H1 (cell line): ENCODE results near the gene ALG6. TPM values are rescaled to one million over a fixed set of nuclear protein-coding genes. Genes with fewer than 3 reads are reported as not detected.

ENCODE experiments used
- CTCF ChIA-PET: fragments of 300-600 bp; sonication (Branson Sonifier 250); formaldehyde crosslinking; loops from one replicate; lab custom pipeline; 2021; ENCODE audit not compliant: partially characterized antibody; lab: Charles Lee
- POLR2A ChIA-PET: fragments of 300-600 bp; sonication (Branson Sonifier 250); formaldehyde crosslinking; loops from one replicate; lab custom pipeline; 2021; ENCODE audit warnings: inconsistent platforms; ENCODE audit not compliant: partially characterized antibody; lab: Charles Lee
- DNase-seq, 2 experiments: peaks; one replicate each; pipeline versions ENCODE4 v3.0.0 to v3.0.0-alpha.2; 2010 to 2022; ENCODE audit warnings: low spot score in 2 of 2, low read depth in 1 of 2, mixed read lengths in 1 of 2
- FAIRE-seq: peaks from 2 replicates; lab custom pipeline; 2011; peaks lifted over from hg19 to GRCh38; lab: Jason Lieb, UNC
- H2AFZ ChIP-seq: 2 replicates; pipeline ENCODE4 v1.8.1; 2012; ENCODE audit warnings: low read length, inconsistent platforms
- H2AK5ac ChIP-seq: 2 replicates; pipeline ENCODE4 v1.6.1; 2013; ENCODE audit warnings: low read depth, low read length
- H2BK120ac ChIP-seq: replicated peaks from 2 replicates; pipeline ENCODE3; 2013; ENCODE audit warnings: low read depth, low read length, inconsistent platforms
- H2BK12ac ChIP-seq: 2 replicates; pipeline ENCODE4 v1.6.1; 2013; ENCODE audit warnings: low read depth, low read length
- H2BK15ac ChIP-seq: 2 replicates; pipeline ENCODE4 v1.6.1; 2013; ENCODE audit warnings: low read length
- H2BK20ac ChIP-seq: 2 replicates; pipeline ENCODE4 v1.6.1; 2013; ENCODE audit warnings: low read length
- H2BK5ac ChIP-seq: 2 replicates; pipeline ENCODE4 v1.6.1; 2013; ENCODE audit warnings: low read depth, low read length
- H3K14ac ChIP-seq: 2 replicates; pipeline ENCODE4 v1.6.1; 2013; ENCODE audit warnings: inconsistent platforms; ENCODE audit not compliant: insufficient read length
- H3K18ac ChIP-seq: 2 replicates; pipeline ENCODE4 v1.6.1; 2013; ENCODE audit warnings: low read length; ENCODE audit errors: extremely low read depth
- H3K23ac ChIP-seq: 2 replicates; pipeline ENCODE4 v1.6.1; 2013; ENCODE audit warnings: inconsistent platforms; ENCODE audit not compliant: insufficient read length
- H3K23me2 ChIP-seq: 2 replicates; pipeline ENCODE4 v1.6.1; 2013; ENCODE audit warnings: low read depth, low read length
- H3K27ac ChIP-seq: 2 replicates; pipeline ENCODE4 v1.6.1; 2011; ENCODE audit warnings: low read depth, low read length, inconsistent platforms
- H3K27me3 ChIP-seq, 4 experiments: replicated peaks in 1 of 4; 1 replicate in 1 of 4; 2 replicates in 3 of 4; pipeline versions ENCODE4 v1.6.1 to v1.8.1; 2011 to 2013; ENCODE audit warnings: low read length in 3 of 4, mild to moderate bottlenecking in 3 of 4, inconsistent platforms in 2 of 4, mixed read lengths in 2 of 4, moderate library complexity in 1 of 4; ENCODE audit not compliant: control insufficient read depth in 3 of 4, insufficient read depth in 3 of 4; ENCODE audit errors: extremely low read depth in 1 of 4
- H3K36me3 ChIP-seq, 4 experiments: 2 replicates each; pipeline versions ENCODE4 v1.6.1 to v1.8.1; 2011 to 2013; ENCODE audit warnings: mild to moderate bottlenecking in 4 of 4, low read length in 3 of 4, moderate library complexity in 2 of 4, control low read depth in 1 of 4, inconsistent platforms in 1 of 4; ENCODE audit not compliant: insufficient read depth in 4 of 4, control insufficient read depth in 2 of 4
- H3K4ac ChIP-seq: replicated peaks from 2 replicates; pipeline ENCODE3; 2013; ENCODE audit warnings: low read length, low read depth, mixed read lengths, inconsistent platforms; ENCODE audit not compliant: insufficient read length
- H3K4me1 ChIP-seq, 4 experiments: replicated peaks in 1 of 4; 1 replicate in 1 of 4; 2 replicates in 3 of 4; pipeline versions ENCODE4 v1.6.1 to v1.8.1; 2011 to 2013; ENCODE audit warnings: low read length in 3 of 4, inconsistent platforms in 2 of 4, mixed read lengths in 1 of 4; ENCODE audit not compliant: insufficient read depth in 4 of 4, control insufficient read depth in 3 of 4
- H3K4me2 ChIP-seq, 2 experiments: 2 replicates each; pipeline versions ENCODE4 v1.6.1 to v1.8.1; 2011 to 2013; ENCODE audit warnings: low read depth in 2 of 2, low read length in 2 of 2, control low read depth in 1 of 2, inconsistent platforms in 1 of 2, mild to moderate bottlenecking in 1 of 2; ENCODE audit not compliant: insufficient read depth in 1 of 2
- H3K4me3 ChIP-seq, 4 experiments: fragments of 200-600, 300-600 bp in 1 of 4; sonication (generic), shearing (Covaris generic), sonication (Bioruptor Twin) in 1 of 4; 2 replicates each; pipeline versions ENCODE4 v1.5.1 to v1.8.1; 2011 to 2016; ENCODE audit warnings: low read length in 4 of 4, low read depth in 3 of 4, control low read depth in 2 of 4, inconsistent platforms in 2 of 4, mild to moderate bottlenecking in 2 of 4, mixed read lengths in 1 of 4, moderate library complexity in 1 of 4; ENCODE audit not compliant: insufficient read depth in 2 of 4; ENCODE audit errors: extremely low read depth in 1 of 4
- H3K56ac ChIP-seq: replicated peaks from 2 replicates; pipeline ENCODE3; 2013; ENCODE audit warnings: low read depth, mild to moderate bottlenecking, mixed read lengths, low read length, inconsistent platforms; ENCODE audit not compliant: insufficient read length
- H3K79me1 ChIP-seq: 2 replicates; pipeline ENCODE4 v1.6.1; 2013; ENCODE audit warnings: low read depth, low read length, control low read depth
- H3K79me2 ChIP-seq, 2 experiments: 2 replicates each; pipeline versions ENCODE4 v1.6.1 to v1.8.1; 2012 to 2013; ENCODE audit warnings: low read length in 2 of 2, mild to moderate bottlenecking in 2 of 2, inconsistent platforms in 1 of 2; ENCODE audit not compliant: insufficient read depth in 2 of 2, control insufficient read depth in 1 of 2
- H3K9ac ChIP-seq, 4 experiments: replicated peaks in 1 of 4; 1 replicate in 1 of 4; 2 replicates in 3 of 4; pipeline versions ENCODE4 v1.6.1 to v1.8.1; 2011 to 2013; ENCODE audit warnings: low read depth in 3 of 4, low read length in 3 of 4, control low read depth in 2 of 4, mild to moderate bottlenecking in 2 of 4, moderate library complexity in 2 of 4, inconsistent platforms in 1 of 4; ENCODE audit errors: extremely low read depth in 1 of 4
- H3K9me3 ChIP-seq, 2 experiments: 2 replicates each; pipeline versions ENCODE4 v1.6.1 to v1.8.1; 2012 to 2013; ENCODE audit warnings: mild to moderate bottlenecking in 2 of 2, moderate library complexity in 2 of 2, control low read depth in 1 of 2, inconsistent platforms in 1 of 2, low read depth in 1 of 2, low read length in 1 of 2, mixed read lengths in 1 of 2; ENCODE audit not compliant: insufficient read depth in 2 of 2
- H4K20me1 ChIP-seq, 2 experiments: replicated peaks in 1 of 2; 2 replicates each; pipeline versions ENCODE3 to v1.8.1; 2011 to 2013; ENCODE audit warnings: inconsistent platforms in 2 of 2, low read length in 2 of 2, mild to moderate bottlenecking in 1 of 2; ENCODE audit not compliant: insufficient read depth in 2 of 2, control insufficient read depth in 1 of 2
- H4K5ac ChIP-seq: 2 replicates; pipeline ENCODE4 v1.6.1; 2013; ENCODE audit warnings: low read length, low read depth, mixed read lengths, inconsistent platforms; ENCODE audit not compliant: insufficient read length
- H4K8ac ChIP-seq: 2 replicates; pipeline ENCODE4 v1.8.0; 2013; ENCODE audit warnings: mild to moderate bottlenecking, moderate library complexity, low read length, inconsistent platforms; ENCODE audit not compliant: insufficient read depth; ENCODE audit errors: extremely low read depth
- H4K91ac ChIP-seq: replicated peaks from 2 replicates; pipeline ENCODE3; 2013; ENCODE audit warnings: low read length, mixed read lengths, inconsistent platforms; ENCODE audit not compliant: insufficient read length
- E2F6 ChIP-seq: IDR thresholded peaks from 2 replicates; pipeline ENCODE4 v1.6.1; 2012; ENCODE audit warnings: inconsistent platforms
- EP300 ChIP-seq, 2 experiments: IDR thresholded peaks; 1 replicate in 1 of 2; 2 replicates in 1 of 2; pipeline ENCODE4 v1.6.1; 2011 to 2012; ENCODE audit warnings: low read depth in 2 of 2, low read length in 2 of 2, mild to moderate bottlenecking in 2 of 2, borderline replicate concordance in 1 of 2, inconsistent platforms in 1 of 2, moderate library complexity in 1 of 2
- EZH2 ChIP-seq: fragments of 200-600 bp; sonication (generic); IDR thresholded peaks from 2 replicates; pipeline ENCODE4 v1.7.1; 2012; ENCODE audit warnings: low read depth, mild to moderate bottlenecking, moderate library complexity, low read length, inconsistent platforms; ENCODE audit not compliant: severe bottlenecking
- JUN ChIP-seq: IDR thresholded peaks from 2 replicates; pipeline ENCODE4 v1.6.1; 2011; ENCODE audit warnings: low read depth, mild to moderate bottlenecking, improper control_type of control experiment, low read length
- JUND ChIP-seq: IDR thresholded peaks from 2 replicates; pipeline ENCODE4 v1.6.1; 2011; ENCODE audit warnings: mild to moderate bottlenecking, improper control_type of control experiment, low read length
- MAX ChIP-seq: IDR thresholded peaks from 2 replicates; pipeline ENCODE4 v1.6.1; 2012; ENCODE audit warnings: inconsistent platforms
- SIRT6 ChIP-seq: IDR thresholded peaks from one replicate; pipeline ENCODE4 v1.7.1; 2012; ENCODE audit warnings: low read length, inconsistent platforms
- SUZ12 ChIP-seq: fragments of 200-600 bp; sonication (generic); IDR thresholded peaks from 2 replicates; pipeline ENCODE4 v1.6.1; 2012; ENCODE audit warnings: mild to moderate bottlenecking, inconsistent platforms, low read length, moderate library complexity, mixed read lengths
- TAF7 ChIP-seq: optimal IDR thresholded peaks from 2 replicates; pipeline ENCODE3; 2011; ENCODE audit warnings: low read depth, mild to moderate bottlenecking, inconsistent platforms, low read length, moderate library complexity, borderline replicate concordance
- WGBS, 2 experiments: shearing (Covaris generic) in 1 of 2; methylation state at CpG; one replicate each; pipeline versions ENCODE4 v1.1.6 to v1.1.7; 2013 to 2015; ENCODE audit warnings: low lambda C conversion rate in 2 of 2, mixed read lengths in 2 of 2, inconsistent platforms in 1 of 2, low coverage in 1 of 2, missing lambda C conversion rate in 1 of 2; ENCODE audit not compliant: insufficient replicate concordance in 2 of 2, insufficient coverage in 1 of 2, insufficient read length in 1 of 2; ENCODE audit errors: extremely low coverage in 1 of 2, missing lambda C conversion rate in 1 of 2; 5-methylcytosine and 5-hydroxymethylcytosine counted together
- polyA plus RNA-seq, 7 experiments: library from polyadenylated mRNA; depleted of rRNA in 3 of 7; stranded (reverse) in 5 of 7; unstranded in 2 of 7; fragments of >200 nt in 5 of 7; fragments of 200-250 nt in 2 of 7; gene quantifications; 1 replicate in 5 of 7; 2 replicates in 1 of 7; 4 replicates in 1 of 7; pipeline versions ENCODE4 v1.2.1 to v1.2.3, GENCODE V29; 2011 to 2013; ENCODE audit warnings: missing spikeins in 2 of 7, mixed read lengths in 2 of 7
- total RNA-seq: library from RNA; stranded (reverse); fragmentation: NEBNext Ultra II Directional; extraction: Animal tissue kit (Norgen Biotek cat#: 25700); gene quantifications from 2 replicates; pipeline ENCODE4 v1.2.1, GENCODE V29; 2021

ALG6 gene
- total and polyA plus RNA-seq, 2 of the 8 experiments (the other 6 are each of a cell fraction or from before 2014, with no cell fraction given): 17.8 to 26.8 TPM

- Histone ChIP-seq H3K4ac (no peak overlapping the region), H3K4me2 (peak overlapping the region; percentile 86 to 94), H3K36me3 (no peaks in the 10 kb centered on the region), H2BK12ac (peak overlapping the region; percentile 85), H2AFZ (no peak overlapping the region), H4K91ac (peak overlapping the region; percentile 89), H3K23ac (no peak overlapping the region), H2BK15ac (peak overlapping the region; percentile 53; the same call in 1 of the 2 replicates), H3K14ac (no peak overlapping the region), H4K5ac (no peak overlapping the region), H2BK120ac (peak overlapping the region; percentile 19), H3K9me3 (no peaks in the 10 kb centered on the region), H2BK20ac (peak overlapping the region; percentile 87; the same call in 1 of the 2 replicates), H4K8ac (no peak overlapping the region), H3K79me1 (no peaks in the 10 kb centered on the region), H3K4me3 (peak overlapping the region; percentile 57 to 80 (median 64)), H2AK5ac (peak overlapping the region; percentile 43; the same call in 1 of the 2 replicates), H3K27ac (no peak overlapping the region), H3K18ac (peak overlapping the region; percentile 98), H3K56ac (no peak overlapping the region), H4K20me1 (no peaks in the 10 kb centered on the region), H3K4me1 (peaks cover 4 to 22% (median 13%) of the 10 kb centered on the region in 4 experiments), H2BK5ac (peak overlapping the region; percentile 81; the same call in 1 of the 2 replicates), H3K27me3 (peaks cover 3 to 49% (median 27%) of the 10 kb centered on the region in 4 experiments; a peak in 6 of 7 replicates), H3K9ac (peak overlapping the region in 2 of 4 experiments; percentile 6 to 46; a peak in 2 of 7 replicates), H3K23me2 (peaks cover 44% of the 10 kb centered on the region), H3K79me2 (peaks cover 0 to 20% of the 10 kb centered on the region in 2 experiments; a peak in 3 of 4 replicates)
- FAIRE-seq (no peak), DNase-seq (peak in 1 of 2 experiments; percentile 77)
- WGBS, 2 experiments: 7 to 100% methylated on average over 1 to 50 of the region's 60 CpGs
- CTCF ChIA-PET: interaction anchor here (0.7 to 7.3 kb wide), 5 partner anchors 9 to 240 kb away, joined by 3 to 71 read pairs (median 5); no protein-coding TSS in a partner anchor
- POLR2A ChIA-PET: interaction anchor here (0.6 to 2.5 kb wide), 5 partner anchors 10 to 124 kb away, joined by 3 to 32 read pairs (median 4); no protein-coding TSS in a partner anchor
- no peak for TF ChIP-seq EP300 (IDR thresholded peaks at IDR 0.05; ENCODE audit: borderline replicate concordance in 1 of 2, low read depth in 2 of 2, low read length in 2 of 2)
- TF ChIP-seq EZH2: peak; percentile 84
- peak; percentile 11; the same call in 1 of the 2 replicates for TF ChIP-seq MAX
- TF ChIP-seq TAF7: peak; percentile 33
- TF ChIP-seq JUND: no peak
- no peak for TF ChIP-seq JUN
- TF ChIP-seq SUZ12: peak; percentile 89
- TF ChIP-seq SIRT6: no peak
- TF ChIP-seq E2F6: peak; percentile 81
Measured at GRCh38 chr1:63319046-63320021, 48.1 kb upstream of the ALG6 start.
